C4-2B (cell line): ENCODE data around the gene MRPS11.

Experiments
- H3K27ac ChIP-seq: fragments of 450-650 bp; 2 replicates; pipeline ENCODE4 v1.5.1; 2017
- ZFX ChIP-seq: fragments of 450-650 bp; IDR thresholded peaks from 2 replicates; pipeline ENCODE4 v1.6.1; 2017
- TF ChIP-seq, protein P1 (sequence below): fragments of 450-650 bp; conservative IDR thresholded peaks from 2 replicates; pipeline ENCODE4 v1.5.1; 2017; ENCODE audit warnings: mild to moderate bottlenecking

MRPS11 gene

GRCh38 chr15:88529021-88529630 is 61.6 kb downstream of the MRPS11 start:
- no peak overlapping the region for H3K27ac ChIP-seq
- TF ChIP-seq ZFX = no peak
- TF ChIP-seq, protein P1, sequence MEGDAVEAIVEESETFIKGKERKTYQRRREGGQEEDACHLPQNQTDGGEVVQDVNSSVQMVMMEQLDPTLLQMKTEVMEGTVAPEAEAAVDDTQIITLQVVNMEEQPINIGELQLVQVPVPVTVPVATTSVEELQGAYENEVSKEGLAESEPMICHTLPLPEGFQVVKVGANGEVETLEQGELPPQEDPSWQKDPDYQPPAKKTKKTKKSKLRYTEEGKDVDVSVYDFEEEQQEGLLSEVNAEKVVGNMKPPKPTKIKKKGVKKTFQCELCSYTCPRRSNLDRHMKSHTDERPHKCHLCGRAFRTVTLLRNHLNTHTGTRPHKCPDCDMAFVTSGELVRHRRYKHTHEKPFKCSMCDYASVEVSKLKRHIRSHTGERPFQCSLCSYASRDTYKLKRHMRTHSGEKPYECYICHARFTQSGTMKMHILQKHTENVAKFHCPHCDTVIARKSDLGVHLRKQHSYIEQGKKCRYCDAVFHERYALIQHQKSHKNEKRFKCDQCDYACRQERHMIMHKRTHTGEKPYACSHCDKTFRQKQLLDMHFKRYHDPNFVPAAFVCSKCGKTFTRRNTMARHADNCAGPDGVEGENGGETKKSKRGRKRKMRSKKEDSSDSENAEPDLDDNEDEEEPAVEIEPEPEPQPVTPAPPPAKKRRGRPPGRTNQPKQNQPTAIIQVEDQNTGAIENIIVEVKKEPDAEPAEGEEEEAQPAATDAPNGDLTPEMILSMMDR = no peak
